Lung microvascular endothelial cell (primary cell): ENCODE measurements around the gene PRKAR1B. TPM values are rescaled to one million over a fixed set of nuclear protein-coding genes. Genes with fewer than 3 reads are reported as not detected.

ENCODE experiments used
- DNase-seq, 2 donors: peaks; one replicate each; pipeline versions ENCODE4 v3.0.0 to v3.0.0-alpha.2; 2010; ENCODE audit warnings: low read depth in 2 of 2
- total RNA-seq: library from RNA; depleted of rRNA; stranded (reverse); fragments of >200 nt; gene quantifications from 2 replicates; pipeline ENCODE4 v1.2.1, GENCODE V29; 2014

The PRKAR1B gene
- 34.4 and 71.8 TPM in 2 replicates for total RNA-seq

- peak in 1 of 2 donors; percentile 22 for DNase-seq
These were observed at the start of gene PRKAR1B for GRCh38 chr7:727104-727805. Gene PRKAR1B, minus strand, starts transcription at chr7:727281. Its CDS starts 15,776 bp downstream, at chr7:711505.

GRCh38 chr7:776381-776780 is 49.3 kb upstream of the PRKAR1B start:
- no peak for DNase-seq

- DNase-seq = peak; percentile 45 to 75
These were observed 47.4 kb upstream of the PRKAR1B start for GRCh38 chr7:774161-775109.

- DNase-seq = no peak
These were observed 46.5 kb upstream of the PRKAR1B start for GRCh38 chr7:773622-773915.

- no peak for DNase-seq
These were observed 46.0 kb upstream of the PRKAR1B start for GRCh38 chr7:772861-773621.

GRCh38 chr7:772392-772791 is 45.3 kb upstream of the PRKAR1B start:
- no peak for DNase-seq

- DNase-seq = no peak
These were observed 44.9 kb upstream of the PRKAR1B start for GRCh38 chr7:772005-772294.

GRCh38 chr7:771234-772004 is 44.3 kb upstream of the PRKAR1B start:
- peak; percentile 80 to 82 for DNase-seq

GRCh38 chr7:770741-771166 is 43.7 kb upstream of the PRKAR1B start:
- DNase-seq = no peak

- DNase-seq = no peak
These were observed 43.3 kb upstream of the PRKAR1B start for GRCh38 chr7:770336-770735.

GRCh38 chr7:768881-769504 is 41.9 kb upstream of the PRKAR1B start:
- no peak for DNase-seq

- DNase-seq = peak in 1 of 2 donors; percentile 91
These were observed 41.1 kb upstream of the PRKAR1B start for GRCh38 chr7:767941-768731.

GRCh38 chr7:767580-767940 is 40.5 kb upstream of the PRKAR1B start:
- DNase-seq = peak in 1 of 2 donors; percentile 83

GRCh38 chr7:765383-765782 is 38.3 kb upstream of the PRKAR1B start:
- DNase-seq = no peak

GRCh38 chr7:763762-764161 is 36.7 kb upstream of the PRKAR1B start:
- DNase-seq = no peak

- no peak for DNase-seq
These were observed 35.8 kb upstream of the PRKAR1B start for GRCh38 chr7:762885-763284.

GRCh38 chr7:761631-762030 is 34.5 kb upstream of the PRKAR1B start:
- DNase-seq = no peak

- no peak for DNase-seq
These were observed 34.0 kb upstream of the PRKAR1B start for GRCh38 chr7:761101-761500.

GRCh38 chr7:760006-760405 is 32.9 kb upstream of the PRKAR1B start:
- DNase-seq = no peak

- DNase-seq = no peak
These were observed 32.5 kb upstream of the PRKAR1B start for GRCh38 chr7:759569-759968.
